ENCODE data around the gene ZNF684.

DNA sequence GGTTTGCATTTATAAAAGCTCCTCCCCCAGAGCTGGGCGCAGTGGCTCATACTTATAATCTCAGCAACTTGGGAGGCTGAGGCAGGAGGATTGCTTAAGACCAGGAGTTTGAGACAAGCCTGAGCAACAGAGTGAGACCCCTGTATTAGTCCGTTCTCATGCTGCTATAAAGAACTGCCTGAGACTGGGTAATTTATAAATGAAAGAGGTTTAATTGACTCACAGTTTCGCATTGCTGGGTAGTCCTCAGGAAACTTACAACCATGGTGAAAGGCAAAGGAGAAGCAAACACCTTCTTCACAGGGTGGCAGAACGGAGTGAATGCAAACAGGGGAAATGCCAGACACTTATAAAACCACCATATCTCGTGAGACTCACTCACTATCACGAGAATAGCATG lies 52.5 kb downstream of the ZNF684 start:
- TF ChIP-seq, protein P1, sequence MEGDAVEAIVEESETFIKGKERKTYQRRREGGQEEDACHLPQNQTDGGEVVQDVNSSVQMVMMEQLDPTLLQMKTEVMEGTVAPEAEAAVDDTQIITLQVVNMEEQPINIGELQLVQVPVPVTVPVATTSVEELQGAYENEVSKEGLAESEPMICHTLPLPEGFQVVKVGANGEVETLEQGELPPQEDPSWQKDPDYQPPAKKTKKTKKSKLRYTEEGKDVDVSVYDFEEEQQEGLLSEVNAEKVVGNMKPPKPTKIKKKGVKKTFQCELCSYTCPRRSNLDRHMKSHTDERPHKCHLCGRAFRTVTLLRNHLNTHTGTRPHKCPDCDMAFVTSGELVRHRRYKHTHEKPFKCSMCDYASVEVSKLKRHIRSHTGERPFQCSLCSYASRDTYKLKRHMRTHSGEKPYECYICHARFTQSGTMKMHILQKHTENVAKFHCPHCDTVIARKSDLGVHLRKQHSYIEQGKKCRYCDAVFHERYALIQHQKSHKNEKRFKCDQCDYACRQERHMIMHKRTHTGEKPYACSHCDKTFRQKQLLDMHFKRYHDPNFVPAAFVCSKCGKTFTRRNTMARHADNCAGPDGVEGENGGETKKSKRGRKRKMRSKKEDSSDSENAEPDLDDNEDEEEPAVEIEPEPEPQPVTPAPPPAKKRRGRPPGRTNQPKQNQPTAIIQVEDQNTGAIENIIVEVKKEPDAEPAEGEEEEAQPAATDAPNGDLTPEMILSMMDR (IDR thresholded peaks at IDR 0.05), result no peak
- TF ChIP-seq POLR2A (IDR thresholded peaks at IDR 0.05), result no peak

All from ovary (tissue), 3 donors.